ENCODE results near the gene SEMA4C.

DNA sequence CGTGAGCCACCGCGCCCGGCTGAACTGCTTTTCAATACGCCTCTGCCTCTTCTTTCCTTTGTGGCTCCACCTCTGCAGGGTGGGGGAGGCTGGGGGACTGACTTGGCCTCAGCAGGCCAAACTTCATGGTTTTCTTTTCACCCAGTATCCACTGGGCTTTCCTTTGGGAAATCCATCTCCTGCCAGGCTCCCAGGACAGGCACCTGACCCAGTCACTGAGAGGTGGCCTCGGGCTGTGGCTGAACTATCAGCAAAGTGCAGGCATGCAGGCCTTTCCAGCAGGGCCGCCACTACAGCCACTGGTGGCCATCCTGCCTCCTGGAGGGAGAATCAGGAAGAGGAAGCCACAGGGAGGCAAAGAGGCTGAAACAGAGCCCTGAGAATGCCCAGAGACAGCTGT, 33.4 kb upstream of the SEMA4C start:
- TF ChIP-seq, protein P1, sequence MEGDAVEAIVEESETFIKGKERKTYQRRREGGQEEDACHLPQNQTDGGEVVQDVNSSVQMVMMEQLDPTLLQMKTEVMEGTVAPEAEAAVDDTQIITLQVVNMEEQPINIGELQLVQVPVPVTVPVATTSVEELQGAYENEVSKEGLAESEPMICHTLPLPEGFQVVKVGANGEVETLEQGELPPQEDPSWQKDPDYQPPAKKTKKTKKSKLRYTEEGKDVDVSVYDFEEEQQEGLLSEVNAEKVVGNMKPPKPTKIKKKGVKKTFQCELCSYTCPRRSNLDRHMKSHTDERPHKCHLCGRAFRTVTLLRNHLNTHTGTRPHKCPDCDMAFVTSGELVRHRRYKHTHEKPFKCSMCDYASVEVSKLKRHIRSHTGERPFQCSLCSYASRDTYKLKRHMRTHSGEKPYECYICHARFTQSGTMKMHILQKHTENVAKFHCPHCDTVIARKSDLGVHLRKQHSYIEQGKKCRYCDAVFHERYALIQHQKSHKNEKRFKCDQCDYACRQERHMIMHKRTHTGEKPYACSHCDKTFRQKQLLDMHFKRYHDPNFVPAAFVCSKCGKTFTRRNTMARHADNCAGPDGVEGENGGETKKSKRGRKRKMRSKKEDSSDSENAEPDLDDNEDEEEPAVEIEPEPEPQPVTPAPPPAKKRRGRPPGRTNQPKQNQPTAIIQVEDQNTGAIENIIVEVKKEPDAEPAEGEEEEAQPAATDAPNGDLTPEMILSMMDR (optimal IDR thresholded peaks at IDR 0.05 in 1 of 3, IDR thresholded peaks at IDR 0.05 in 1 of 3, conservative IDR thresholded peaks at IDR 0.05 in 1 of 3; ENCODE audit: extremely low read depth in 1 of 3, insufficient read depth in 2 of 3, low read length in 3 of 3), result no peak
- no peak for TF ChIP-seq EZH2 (IDR thresholded peaks at IDR 0.05; ENCODE audit: low read length)
